Karpas-422 (cell line): Measurements from ENCODE around the gene CDKN2B-AS1. TPM values are rescaled to one million over a fixed set of nuclear protein-coding genes. Genes with fewer than 3 reads are reported as not detected.

ENCODE experiments used
- DNase-seq: peaks from one replicate; pipeline ENCODE4 v3.0.0-alpha.2; 2015
- H2AFZ ChIP-seq: fragments of 200-600 bp; sonication (generic); 2 replicates; pipeline ENCODE4 v1.6.1; 2014; ENCODE audit warnings: antibody characterized with exemption, low read length, mixed read lengths
- H3K27ac ChIP-seq: fragments of 200-600 bp; sonication (generic); 2 replicates; pipeline ENCODE4 v1.5.1; 2014; ENCODE audit warnings: mild to moderate bottlenecking, low read length, moderate library complexity
- H3K27me3 ChIP-seq: fragments of 200-600 bp; sonication (generic); 2 replicates; pipeline ENCODE4 v1.6.1; 2014; ENCODE audit warnings: low read length, mixed read lengths
- H3K36me3 ChIP-seq: fragments of 200-600 bp; sonication (generic); 2 replicates; pipeline ENCODE4 v1.6.1; 2014; ENCODE audit warnings: low read length, mixed read lengths; ENCODE audit not compliant: insufficient read depth
- H3K4me1 ChIP-seq: fragments of 200-600 bp; sonication (generic); 2 replicates; pipeline ENCODE4 v1.6.1; 2014; ENCODE audit warnings: mild to moderate bottlenecking, low read length, mixed read lengths
- H3K4me2 ChIP-seq: fragments of 200-600 bp; sonication (generic); 2 replicates; pipeline ENCODE4 v1.6.1; 2014; ENCODE audit warnings: low read length, low read depth, mild to moderate bottlenecking; ENCODE audit not compliant: poor library complexity, severe bottlenecking
- H3K4me3 ChIP-seq: fragments of 200-600 bp; sonication (generic); 2 replicates; pipeline ENCODE4 v1.5.1; 2014; ENCODE audit warnings: mild to moderate bottlenecking, antibody characterized with exemption, low read length, mixed read lengths
- H3K79me2 ChIP-seq: fragments of 200-600 bp; sonication (generic); 2 replicates; pipeline ENCODE4 v1.6.1; 2014; ENCODE audit warnings: mild to moderate bottlenecking, low read length, mixed read lengths
- H3K9ac ChIP-seq: fragments of 200-600 bp; sonication (generic); 2 replicates; pipeline ENCODE4 v1.6.0; 2014; ENCODE audit warnings: low read length
- H3K9me2 ChIP-seq: fragments of 200-600 bp; sonication (generic), shearing (Covaris generic); replicated peaks from 2 replicates; pipeline ENCODE4 v1.6.0; 2014; ENCODE audit warnings: mild to moderate bottlenecking, low read length, moderate library complexity; ENCODE audit not compliant: insufficient read depth
- H3K9me3 ChIP-seq: fragments of 300-700, 200-600 bp; sonication (generic); 2 replicates; pipeline ENCODE4 v1.6.1; 2014; ENCODE audit warnings: low read length, mixed read lengths
- H4K20me1 ChIP-seq: fragments of 200-600 bp; sonication (generic); 2 replicates; pipeline ENCODE4 v1.6.1; 2014; ENCODE audit warnings: mild to moderate bottlenecking, antibody characterized with exemption, low read length, low read depth; ENCODE audit not compliant: insufficient read depth
- total RNA-seq: library from RNA; depleted of rRNA; stranded (reverse); fragments of >200 nt; shearing (Covaris generic); gene quantifications from 2 replicates; pipeline ENCODE4 v1.2.3, GENCODE V29; 2014; ENCODE audit warnings: low replicate concordance

The CDKN2B-AS1 gene
- total RNA-seq, 1 experiment from 2014 or later, result 35.3 TPM

GRCh38 chr9:22028394-22028793, 33.8 kb downstream of the CDKN2B-AS1 start:
- Histone ChIP-seq H3K9me2 (no peaks in the 10 kb centered on the region), H3K27ac (0 out of 2 replicates have a peak overlapping the region, but pooled peaks have one; percentile 1), H2AFZ (no peak overlapping the region), H4K20me1 (no peaks in the 10 kb centered on the region), H3K36me3 (no peaks in the 10 kb centered on the region), H3K27me3 (no peaks in the 10 kb centered on the region), H3K4me3 (no peak overlapping the region), H3K4me2 (peak overlapping the region; percentile 14), H3K9ac (no peak overlapping the region), H3K79me2 (peaks cover 47% of the 10 kb centered on the region), H3K4me1 (peaks cover 24% of the 10 kb centered on the region), H3K9me3 (no peaks in the 10 kb centered on the region)
- no peak for DNase-seq

GRCh38 chr9:22029231-22029630, 34.6 kb downstream of the CDKN2B-AS1 start:
- Histone ChIP-seq H3K36me3 (no peaks in the 10 kb centered on the region; the same call in 1 of the 2 replicates), H2AFZ (no peak overlapping the region), H3K27me3 (no peaks in the 10 kb centered on the region), H3K79me2 (peaks cover 39% of the 10 kb centered on the region), H3K4me2 (peak overlapping the region; percentile 15), H3K27ac (no peak overlapping the region), H3K9me3 (no peaks in the 10 kb centered on the region), H3K4me1 (peaks cover 24% of the 10 kb centered on the region), H3K9ac (no peak overlapping the region), H4K20me1 (no peaks in the 10 kb centered on the region), H3K9me2 (no peaks in the 10 kb centered on the region), H3K4me3 (no peak overlapping the region)
- no peak for DNase-seq

- no peak overlapping the region for H3K4me3 ChIP-seq
- peaks cover 30% of the 10 kb centered on the region for H3K79me2 ChIP-seq
- H3K27ac ChIP-seq, result peak overlapping the region; percentile 19; the same call in 1 of the 2 replicates
- H4K20me1 ChIP-seq, result no peaks in the 10 kb centered on the region
- H3K27me3 ChIP-seq, result no peaks in the 10 kb centered on the region
- no peaks in the 10 kb centered on the region; the same call in 1 of the 2 replicates for H3K36me3 ChIP-seq
- no peak overlapping the region for H3K9ac ChIP-seq
- peaks cover 24% of the 10 kb centered on the region for H3K4me1 ChIP-seq
- peak; percentile 79 for DNase-seq
- no peaks in the 10 kb centered on the region for H3K9me2 ChIP-seq
- H3K4me2 ChIP-seq, result no peak overlapping the region
- peak overlapping the region; percentile 31; the same call in 1 of the 2 replicates for H2AFZ ChIP-seq
- H3K9me3 ChIP-seq, result no peaks in the 10 kb centered on the region
Measured at GRCh38 chr9:22030101-22030598, 35.6 kb downstream of the CDKN2B-AS1 start.

- peaks cover 13% of the 10 kb centered on the region for H3K79me2 ChIP-seq
- no peaks in the 10 kb centered on the region for H3K9me3 ChIP-seq
- no peak overlapping the region for H3K9ac ChIP-seq
- no peaks in the 10 kb centered on the region for H4K20me1 ChIP-seq
- no peak overlapping the region for H3K4me3 ChIP-seq
- H2AFZ ChIP-seq, result no peak overlapping the region
- H3K4me2 ChIP-seq, result no peak overlapping the region
- H3K27ac ChIP-seq, result no peak overlapping the region
- H3K9me2 ChIP-seq, result no peaks in the 10 kb centered on the region
- no peak for DNase-seq
- H3K4me1 ChIP-seq, result peaks cover 26% of the 10 kb centered on the region
- H3K27me3 ChIP-seq, result no peaks in the 10 kb centered on the region
- no peaks in the 10 kb centered on the region; the same call in 1 of the 2 replicates for H3K36me3 ChIP-seq
Measured at GRCh38 chr9:22031655-22032411, 37.2 kb downstream of the CDKN2B-AS1 start.

- no peaks in the 10 kb centered on the region for H3K9me3 ChIP-seq
Measured at GRCh38 chr9:22033012-22033630, 38.5 kb downstream of the CDKN2B-AS1 start.

GRCh38 chr9:22035591-22036011, 41.0 kb downstream of the CDKN2B-AS1 start:
- no peak overlapping the region for H3K4me2 ChIP-seq
- peaks cover 8% of the 10 kb centered on the region for H3K4me1 ChIP-seq
- H4K20me1 ChIP-seq, result no peaks in the 10 kb centered on the region
- no peak overlapping the region for H3K4me3 ChIP-seq
- no peaks in the 10 kb centered on the region for H3K9me2 ChIP-seq
- no peaks in the 10 kb centered on the region for H3K27me3 ChIP-seq
- no peaks in the 10 kb centered on the region for H3K79me2 ChIP-seq
- no peak for DNase-seq
- no peak overlapping the region for H2AFZ ChIP-seq
- no peak overlapping the region for H3K27ac ChIP-seq
- no peaks in the 10 kb centered on the region for H3K9me3 ChIP-seq
- H3K36me3 ChIP-seq, result no peaks in the 10 kb centered on the region; the same call in 1 of the 2 replicates
- no peak overlapping the region for H3K9ac ChIP-seq

More at GRCh38 chr9:22033012-22033630, 38.5 kb downstream of the CDKN2B-AS1 start:
- Histone ChIP-seq H3K36me3 (no peaks in the 10 kb centered on the region; the same call in 1 of the 2 replicates), H3K4me1 (peaks cover 30% of the 10 kb centered on the region), H3K79me2 (peaks cover 7% of the 10 kb centered on the region), H4K20me1 (no peaks in the 10 kb centered on the region), H3K27me3 (no peaks in the 10 kb centered on the region), H3K4me2 (no peak overlapping the region), H3K9ac (no peak overlapping the region), H3K27ac (no peak overlapping the region), H3K9me2 (no peaks in the 10 kb centered on the region), H3K4me3 (no peak overlapping the region), H2AFZ (no peak overlapping the region)
- no peak for DNase-seq

GRCh38 chr9:22036866-22037626, 42.5 kb downstream of the CDKN2B-AS1 start:
- DNase-seq, result no peak
- H2AFZ ChIP-seq, result no peak overlapping the region
- no peak overlapping the region for H3K4me3 ChIP-seq
- no peaks in the 10 kb centered on the region for H3K9me2 ChIP-seq
- no peaks in the 10 kb centered on the region for H4K20me1 ChIP-seq
- H3K4me1 ChIP-seq, result peaks cover 8% of the 10 kb centered on the region
- no peaks in the 10 kb centered on the region for H3K79me2 ChIP-seq
- H3K27me3 ChIP-seq, result no peaks in the 10 kb centered on the region
- no peaks in the 10 kb centered on the region; the same call in 1 of the 2 replicates for H3K36me3 ChIP-seq
- H3K9ac ChIP-seq, result no peak overlapping the region
- peak overlapping the region; percentile 32; the same call in 1 of the 2 replicates for H3K27ac ChIP-seq
- no peak overlapping the region for H3K4me2 ChIP-seq
- H3K9me3 ChIP-seq, result no peaks in the 10 kb centered on the region
